ENCODE results near the gene ACVR1. TPM values are rescaled to one million over a fixed set of nuclear protein-coding genes. Genes with fewer than 3 reads are reported as not detected.

ACVR1 gene
- total and polyA plus RNA-seq, 9 of the 15 experiments (the other 6 are each of a cell fraction or from before 2014, with no cell fraction given), result 3.8 to 14.3 (median 6.9) TPM

- TF ChIP-seq RCOR1 (IDR thresholded peaks at IDR 0.05; ENCODE audit: borderline replicate concordance in 1 of 2, low read depth in 2 of 2, low read length in 2 of 2) (peak in 1 of 2 experiments; percentile 71; a peak in 1 of 4 replicates), CCNT2 (IDR thresholded peaks at IDR 0.05; ENCODE audit: borderline replicate concordance, extremely low read depth, insufficient read length, low read depth, low read length) (peak; percentile 65), STAT5A (IDR thresholded peaks at IDR 0.05; ENCODE audit: borderline replicate concordance, low read length) (peak; percentile 48; the same call in 1 of the 2 replicates), SFPQ (IDR thresholded peaks at IDR 0.05; ENCODE audit: low read depth, low read length) (no peak), KDM5B (IDR thresholded peaks at IDR 0.05; ENCODE audit: insufficient replicate concordance, low read depth, low read length) (no peak), SIX5 (IDR thresholded peaks at IDR 0.05; ENCODE audit: borderline replicate concordance in 1 of 2, insufficient read depth in 1 of 2, low read depth in 1 of 2, low read length in 2 of 2) (no peak), MEIS2 (IDR thresholded peaks at IDR 0.05; ENCODE audit: partially characterized antibody) (peak; percentile 90), ARID1B (IDR thresholded peaks at IDR 0.05) (peak; percentile 87), ZBTB2 (IDR thresholded peaks at IDR 0.05) (no peak), NR2F6 (CRISPR knock-in tag; IDR thresholded peaks at IDR 0.05) (no peak), MAFF (IDR thresholded peaks at IDR 0.05; ENCODE audit: low read length) (peak; percentile 90), BACH1 (tag; IDR thresholded peaks at IDR 0.05) (peak; percentile 61; the same call in 1 of the 2 replicates), BRD9 (IDR thresholded peaks at IDR 0.05; ENCODE audit: low read depth, partially characterized antibody) (peak; percentile 33), MXI1 (IDR thresholded peaks at IDR 0.05; ENCODE audit: low read depth, low read length) (peak; percentile 75), ZNF146 (CRISPR knock-in tag; IDR thresholded peaks at IDR 0.05; ENCODE audit: unreplicated experiment) (no peak), ZKSCAN8 (CRISPR knock-in tag; IDR thresholded peaks at IDR 0.05) (0 out of 2 replicates have a peak, but pooled peaks have one; percentile 47), FOXJ2 (tag; IDR thresholded peaks at IDR 0.05) (no peak), TAL1 (IDR thresholded peaks at IDR 0.05) (no peak), ARID3A (IDR thresholded peaks at IDR 0.05; ENCODE audit: borderline replicate concordance, low read depth, low read length) (peak; percentile 79; the same call in 1 of the 2 replicates), TCF3 (CRISPR knock-in tag; IDR thresholded peaks at IDR 0.05) (peak; percentile 48), TAF9B (IDR thresholded peaks at IDR 0.05; ENCODE audit: partially characterized antibody) (peak; percentile 79), ZNF12 (CRISPR knock-in tag; IDR thresholded peaks at IDR 0.05) (no peak), GATAD2B (IDR thresholded peaks at IDR 0.05; ENCODE audit: borderline replicate concordance) (no peak; the same call in 1 of the 2 replicates)
Measured at GRCh38 chr2:157838442-157839161, 37.5 kb downstream of the ACVR1 start (continued).

Data from K562 (cell line).